Activated CD4-positive, alpha-beta T cell treated with anti-CD3 and anti-CD28 coated beads, Interleukin-2, amount 10 ng/mL, durations not matched to agents 7 days and 5 days (primary cell): ENCODE results near the gene SAMD14. TPM values are rescaled to one million over a fixed set of nuclear protein-coding genes. Genes with fewer than 3 reads are reported as not detected.
A peak's percentile ranks its signal among the peaks of the same experiment; 100 is the strongest.

Source experiments
- CTCF ChIA-PET: fragments of 350-600 bp; sonication (Branson Sonifier 250); formaldehyde crosslinking; loops from one replicate; lab custom pipeline; 2021; ENCODE audit warnings: antibody characterized with exemption; lab: Charles Lee
- POLR2A ChIA-PET: fragments of 350-600 bp; sonication (Branson Sonifier 250); formaldehyde crosslinking; loops from one replicate; lab custom pipeline; 2021; ENCODE audit warnings: antibody characterized with exemption; lab: Charles Lee
- DNase-seq: peaks from one replicate; pipeline ENCODE4 v3.0.0-alpha.2; 2020
- H3K27ac Mint-ChIP-seq: one replicate; pipeline ENCODE4 v1.8.0; 2021; ENCODE audit warnings: mild to moderate bottlenecking, moderate library complexity, mixed read lengths
- H3K27me3 Mint-ChIP-seq: one replicate; pipeline ENCODE4 v1.8.0; 2021; ENCODE audit warnings: mixed read lengths
- H3K36me3 Mint-ChIP-seq: one replicate; pipeline ENCODE4 v1.8.0; 2021; ENCODE audit warnings: low read depth, mixed read lengths
- H3K4me1 Mint-ChIP-seq: one replicate; pipeline ENCODE4 v1.8.0; 2021; ENCODE audit warnings: mixed read lengths
- H3K4me3 Mint-ChIP-seq: one replicate; pipeline ENCODE4 v1.8.0; 2021; ENCODE audit warnings: mild to moderate bottlenecking, moderate library complexity, mixed read lengths
- H3K9me3 Mint-ChIP-seq: one replicate; pipeline ENCODE4 v1.8.0; 2021; ENCODE audit warnings: mixed read lengths
- total RNA-seq, 2 experiments: library from RNA; stranded (reverse); gene quantifications; one replicate each; pipeline ENCODE4 v1.2.3, GENCODE V29; 2021

The SAMD14 gene
- total RNA-seq, 2 experiments from 2014 or later: 0.07 to 0.23 TPM

DNA sequence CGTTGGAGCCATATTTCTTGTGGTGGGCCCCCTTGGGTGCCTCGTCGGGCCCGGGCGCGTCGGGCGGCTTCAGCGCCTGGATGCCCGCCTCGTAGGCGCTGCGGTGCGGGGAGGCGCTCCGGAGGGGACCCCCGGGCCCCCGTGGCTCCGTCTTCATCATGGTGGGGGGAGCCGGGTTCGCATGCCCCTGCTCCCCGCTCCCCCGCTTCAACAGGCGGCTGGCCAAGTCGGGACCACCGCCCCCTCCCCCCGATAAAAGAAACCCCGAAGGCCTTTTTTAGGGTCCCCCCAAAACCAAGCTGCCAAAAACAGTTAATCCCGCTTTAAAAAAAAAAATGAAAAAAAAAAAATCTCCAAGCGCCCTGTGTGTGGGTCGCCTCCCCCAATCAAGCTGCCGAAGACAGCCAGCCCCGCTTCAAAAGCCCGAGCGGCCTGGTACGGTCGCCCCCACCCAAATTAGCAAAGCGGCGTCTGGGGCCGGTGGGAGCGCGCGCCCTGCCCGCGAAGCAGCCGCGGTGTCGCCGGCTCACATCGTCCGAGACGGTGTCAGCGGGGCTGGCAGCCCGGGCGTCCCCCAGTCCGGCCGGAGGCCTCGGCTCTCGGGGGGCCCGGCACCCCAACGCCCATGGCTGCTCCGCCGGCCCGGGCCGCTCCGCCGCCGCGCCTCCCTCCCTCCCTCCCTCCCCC is 20.5 kb upstream of the SAMD14 start, which contains the start of gene PPP1R9B:
TSS of gene PPP1R9B (minus strand) at position 324 of the 687 bp plus-strand sequence. CDS start at position 160, 164 bp downstream.
- no peak for DNase-seq
- H3K4me3 Mint-ChIP-seq: peak within 1 kb of the TSS; percentile 93
- H3K27me3 Mint-ChIP-seq: no peaks in the 10 kb centered on the region
- CTCF ChIA-PET: interaction anchor here (0.5 to 5.3 kb wide), 15 partner anchors 10 to 356 kb away, joined by 3 to 43 read pairs (median 4); partner anchors contain the start of gene LRRC59
- no peaks in the 10 kb centered on the region for H3K9me3 Mint-ChIP-seq
- peaks cover 25% of the 10 kb centered on the region for H3K36me3 Mint-ChIP-seq
- peak within 1 kb of the TSS; percentile 95 for H3K27ac Mint-ChIP-seq
- peaks cover 51% of the 10 kb centered on the region for H3K4me1 Mint-ChIP-seq
- POLR2A ChIA-PET: no interaction called here

DNA sequence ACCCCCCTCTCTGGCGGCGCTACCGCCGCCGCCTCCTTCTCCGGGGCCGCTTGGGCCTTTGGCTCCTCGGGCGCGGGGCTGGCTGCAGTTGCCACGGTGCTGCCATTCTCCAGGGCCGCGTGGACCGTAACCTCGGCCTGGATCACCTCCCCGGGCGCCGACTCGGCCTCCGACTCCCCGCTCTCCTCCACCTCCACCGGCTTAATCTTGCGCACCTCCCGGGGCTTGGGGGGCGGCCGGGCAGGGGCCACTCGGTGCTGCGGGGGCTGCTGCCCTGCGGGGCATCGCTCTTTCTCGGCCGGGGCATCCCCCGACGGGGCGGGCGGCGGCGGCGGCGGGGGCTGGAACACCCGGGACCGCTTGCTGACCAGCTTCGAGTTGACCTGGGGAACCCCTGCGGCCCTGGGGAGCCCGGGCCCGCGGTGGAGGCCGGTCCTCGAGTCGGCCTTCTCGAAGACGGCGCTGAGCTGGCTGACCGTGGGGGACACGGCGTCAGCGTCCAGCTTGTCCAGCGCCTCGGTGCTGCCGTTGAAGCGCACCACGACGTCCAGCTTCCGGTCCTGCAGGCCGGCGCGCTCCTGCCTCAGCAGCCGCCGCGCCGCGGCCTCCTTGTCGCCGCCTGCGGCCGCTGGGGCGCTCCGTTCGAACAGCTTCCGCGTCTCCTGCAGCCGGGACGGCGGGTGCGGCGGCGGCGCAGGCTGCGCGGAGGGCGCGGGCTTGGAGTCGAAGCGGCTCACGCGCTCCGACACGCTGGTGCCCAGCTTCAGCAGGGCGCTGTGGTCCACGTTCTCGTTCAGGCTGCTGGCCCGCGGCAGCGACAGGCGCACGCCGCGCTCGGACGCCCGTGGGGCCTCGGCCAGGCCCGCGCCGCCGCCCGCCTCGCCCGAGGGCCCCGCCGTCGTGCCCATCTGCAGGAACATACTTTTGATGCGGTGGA is 19.7 kb upstream of the SAMD14 start:
- peak; percentile 57 for DNase-seq
- CTCF ChIA-PET: interaction anchor here (0.7 to 5.3 kb wide), 9 partner anchors 9 to 248 kb away, joined by 3 to 43 read pairs (median 5); partner anchors contain the start of gene LRRC59
- H3K36me3 Mint-ChIP-seq: peaks cover 28% of the 10 kb centered on the region
- no peaks in the 10 kb centered on the region for H3K9me3 Mint-ChIP-seq
- peaks cover 49% of the 10 kb centered on the region for H3K4me1 Mint-ChIP-seq
- H3K4me3 Mint-ChIP-seq: peak overlapping the region; percentile 93
- POLR2A ChIA-PET: no interaction called here
- H3K27ac Mint-ChIP-seq: peak overlapping the region; percentile 80
- H3K27me3 Mint-ChIP-seq: no peaks in the 10 kb centered on the region

- no peak for DNase-seq
- H3K4me1 Mint-ChIP-seq: peaks cover 49% of the 10 kb centered on the region
- POLR2A ChIA-PET: no interaction called here
- H3K27ac Mint-ChIP-seq: peak overlapping the region; percentile 80
- CTCF ChIA-PET: interaction anchor here (5.3 kb wide), 1 partner anchor 9 kb away, joined by 40 read pairs; no protein-coding TSS in a partner anchor
- H3K9me3 Mint-ChIP-seq: no peaks in the 10 kb centered on the region
- no peaks in the 10 kb centered on the region for H3K27me3 Mint-ChIP-seq
- H3K36me3 Mint-ChIP-seq: peaks cover 34% of the 10 kb centered on the region
- H3K4me3 Mint-ChIP-seq: peak overlapping the region; percentile 93
Observed at GRCh38 chr17:50149091-50149416, 19.1 kb upstream of the SAMD14 start.

GRCh38 chr17:50148226-50149090 is 18.5 kb upstream of the SAMD14 start:
- POLR2A ChIA-PET: no interaction called here
- peak; percentile 54 for DNase-seq
- no peaks in the 10 kb centered on the region for H3K27me3 Mint-ChIP-seq
- H3K36me3 Mint-ChIP-seq: peaks cover 40% of the 10 kb centered on the region
- peaks cover 54% of the 10 kb centered on the region for H3K4me1 Mint-ChIP-seq
- CTCF ChIA-PET: interaction anchor here (0.6 to 1.6 kb wide), 7 partner anchors 10 to 168 kb away, joined by 3 to 9 read pairs (median 4); no protein-coding TSS in a partner anchor
- no peaks in the 10 kb centered on the region for H3K9me3 Mint-ChIP-seq
- peak overlapping the region; percentile 93 for H3K4me3 Mint-ChIP-seq
- H3K27ac Mint-ChIP-seq: peak overlapping the region; percentile 67

DNA sequence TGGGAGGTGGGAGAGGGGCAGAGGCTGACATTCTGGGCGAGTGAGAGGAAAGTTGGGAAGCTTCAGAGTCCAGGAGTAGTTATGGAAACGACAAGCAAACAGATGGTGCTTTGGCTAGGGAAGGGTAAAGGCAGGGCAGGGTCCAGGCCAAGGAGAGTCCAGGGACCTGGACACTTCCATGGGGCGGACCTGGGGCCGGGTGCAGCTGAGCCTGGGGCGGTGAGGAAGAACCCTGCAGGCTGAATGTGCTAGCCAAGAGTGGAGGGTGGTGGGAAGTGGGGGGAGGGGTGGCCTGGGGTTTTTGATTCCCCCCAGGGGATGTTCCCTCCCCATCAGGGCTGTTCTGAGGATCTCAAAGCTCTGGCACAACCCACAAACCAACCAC is 17.9 kb upstream of the SAMD14 start:
- Mint-ChIP-seq H3K9me3 (no peaks in the 10 kb centered on the region), H3K4me1 (peaks cover 59% of the 10 kb centered on the region), H3K27ac (peak overlapping the region; percentile 67), H3K4me3 (peak overlapping the region; percentile 93), H3K27me3 (no peaks in the 10 kb centered on the region), H3K36me3 (peaks cover 44% of the 10 kb centered on the region)
- DNase-seq: no peak
- ChIA-PET POLR2A (no interaction called here), CTCF (interaction anchor here (0.6 to 1.7 kb wide), 9 partner anchors 9 to 167 kb away, joined by 3 to 9 read pairs (median 4); partner anchors contain the start of gene SAMD14)

DNA sequence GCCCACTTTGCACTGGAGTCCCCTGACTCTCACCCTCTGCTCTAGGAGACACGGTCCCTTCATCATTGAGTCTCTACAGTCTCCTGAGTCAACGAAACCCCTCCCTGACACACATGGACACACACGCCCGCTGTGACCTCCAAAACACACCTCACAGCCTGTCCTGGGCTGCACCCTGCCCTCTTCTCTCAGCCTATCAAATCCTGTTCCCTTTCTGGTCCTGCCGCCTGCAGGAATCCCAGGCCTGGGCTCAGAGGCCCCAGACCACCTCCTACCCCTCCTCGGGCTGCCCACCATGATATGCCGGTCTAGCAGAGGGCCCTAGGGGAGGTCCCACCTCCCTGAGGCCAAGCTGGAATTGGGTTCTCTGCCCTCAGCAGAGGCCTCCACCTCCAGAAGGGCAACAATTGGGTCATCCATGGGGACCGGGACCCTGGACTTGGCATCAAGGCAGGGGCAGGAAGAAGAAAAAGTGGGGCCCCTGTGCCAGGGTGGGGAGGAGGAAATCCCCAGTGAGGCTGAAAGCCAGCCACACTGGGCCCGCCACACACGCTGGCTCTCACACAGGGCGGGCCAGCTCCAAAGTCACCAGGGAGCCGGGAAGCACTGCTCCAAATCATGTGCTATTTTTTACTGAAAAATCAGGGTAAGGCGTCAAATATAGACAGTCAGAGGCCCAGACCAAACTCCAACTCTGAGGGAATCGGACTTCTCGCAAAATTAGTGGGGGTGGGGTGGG is 17.1 kb upstream of the SAMD14 start:
- H3K9me3 Mint-ChIP-seq: no peaks in the 10 kb centered on the region
- H3K36me3 Mint-ChIP-seq: peaks cover 51% of the 10 kb centered on the region
- H3K4me1 Mint-ChIP-seq: peaks cover 62% of the 10 kb centered on the region
- ChIA-PET CTCF (interaction anchor here (0.9 to 3.0 kb wide), 10 partner anchors 8 to 60 kb away, joined by 3 to 18 read pairs (median 4); partner anchors contain the start of gene SAMD14), POLR2A (interaction anchor here (0.6 kb wide), 1 partner anchor 17 kb away, joined by 5 read pairs; no protein-coding TSS in a partner anchor)
- peak overlapping the region; percentile 93 for H3K4me3 Mint-ChIP-seq
- no peaks in the 10 kb centered on the region for H3K27me3 Mint-ChIP-seq
- H3K27ac Mint-ChIP-seq: peak overlapping the region; percentile 87
- no peak for DNase-seq

- ChIA-PET CTCF (interaction anchor here (0.9 to 3.0 kb wide), 9 partner anchors 9 to 58 kb away, joined by 3 to 18 read pairs (median 4); partner anchors contain the start of gene SAMD14), POLR2A (interaction anchor here (0.6 kb wide), 1 partner anchor 16 kb away, joined by 5 read pairs; no protein-coding TSS in a partner anchor)
- peaks cover 58% of the 10 kb centered on the region for H3K36me3 Mint-ChIP-seq
- H3K9me3 Mint-ChIP-seq: no peaks in the 10 kb centered on the region
- H3K4me1 Mint-ChIP-seq: peaks cover 63% of the 10 kb centered on the region
- H3K4me3 Mint-ChIP-seq: peak overlapping the region; percentile 93
- peak overlapping the region; percentile 87 for H3K27ac Mint-ChIP-seq
- H3K27me3 Mint-ChIP-seq: no peaks in the 10 kb centered on the region
- no peak for DNase-seq
Observed at GRCh38 chr17:50146230-50146926, 16.4 kb upstream of the SAMD14 start.

- Mint-ChIP-seq H3K4me1 (peaks cover 69% of the 10 kb centered on the region), H3K4me3 (peak overlapping the region; percentile 13), H3K27ac (no peak overlapping the region), H3K36me3 (peaks cover 65% of the 10 kb centered on the region), H3K9me3 (no peaks in the 10 kb centered on the region), H3K27me3 (no peaks in the 10 kb centered on the region)
- CTCF ChIA-PET: interaction anchor here (0.9 to 3.0 kb wide), 9 partner anchors 9 to 57 kb away, joined by 3 to 18 read pairs (median 4); partner anchors contain the start of gene PDK2
- POLR2A ChIA-PET: no interaction called here
- no peak for DNase-seq
Observed at GRCh38 chr17:50145532-50146229, 15.7 kb upstream of the SAMD14 start.

DNA sequence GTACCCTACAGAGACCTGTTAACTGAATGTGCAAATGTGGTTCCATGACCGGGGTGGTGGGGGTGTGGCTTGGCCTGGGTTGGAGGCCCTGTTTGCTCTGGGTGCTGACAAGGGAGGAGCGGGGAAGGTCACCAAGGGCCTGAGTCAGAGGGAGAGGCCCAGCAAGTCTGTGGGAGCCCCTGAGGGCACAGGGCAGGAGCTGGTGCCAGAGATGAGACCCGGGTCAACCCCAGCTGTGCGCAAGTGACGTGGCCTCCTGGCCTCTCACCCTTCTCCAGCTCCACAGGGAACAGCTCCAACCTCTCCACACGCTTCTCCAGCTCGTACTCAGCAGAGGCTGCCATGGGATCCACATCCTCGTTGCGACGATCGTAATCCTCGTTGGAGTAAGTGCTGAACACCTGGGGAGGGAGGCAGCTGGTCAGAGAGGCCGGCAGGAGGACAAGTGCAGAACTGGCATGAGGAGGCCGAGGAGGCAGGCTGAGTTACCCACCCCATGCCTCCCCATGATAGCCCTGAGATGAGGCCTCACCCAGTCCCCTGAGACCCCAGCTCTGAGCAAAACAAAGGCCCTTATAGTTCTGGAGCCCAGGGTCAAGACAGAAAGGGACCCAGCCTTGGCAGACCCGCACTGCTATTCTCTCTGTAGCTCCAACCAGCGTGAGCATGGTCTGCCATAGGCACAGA is 15.0 kb upstream of the SAMD14 start:
- Mint-ChIP-seq H3K36me3 (peaks cover 72% of the 10 kb centered on the region), H3K27ac (no peak overlapping the region), H3K4me3 (peak overlapping the region; percentile 13), H3K4me1 (peaks cover 76% of the 10 kb centered on the region), H3K9me3 (no peaks in the 10 kb centered on the region), H3K27me3 (no peaks in the 10 kb centered on the region)
- DNase-seq: no peak
- CTCF ChIA-PET: interaction anchor here (1.3 to 3.0 kb wide), 6 partner anchors 9 to 51 kb away, joined by 3 to 18 read pairs (median 4); partner anchors contain the start of gene PDK2
- POLR2A ChIA-PET: no interaction called here

DNA sequence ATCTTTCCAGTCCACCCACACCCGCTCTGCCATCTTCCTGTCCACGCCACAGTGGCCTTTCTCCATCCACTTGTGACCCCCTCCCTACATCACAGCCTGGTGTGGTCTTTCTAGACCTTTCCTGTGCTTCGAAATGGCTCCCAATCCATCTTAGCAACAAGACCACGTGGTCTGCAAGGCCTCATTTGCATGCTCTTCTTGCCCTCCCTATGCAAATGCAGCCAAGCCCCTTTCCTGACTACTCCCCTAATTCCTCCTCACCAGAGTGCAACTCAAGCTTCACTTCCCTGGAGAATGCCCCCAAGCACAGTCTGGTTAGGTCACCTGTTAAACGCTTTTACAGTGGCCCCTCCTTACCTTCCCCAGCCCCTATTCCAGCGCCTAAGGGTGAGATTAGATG is 14.4 kb upstream of the SAMD14 start:
- Mint-ChIP-seq H3K27ac (peak overlapping the region; percentile 27), H3K4me3 (no peak overlapping the region), H3K36me3 (peaks cover 78% of the 10 kb centered on the region), H3K4me1 (peaks cover 82% of the 10 kb centered on the region), H3K27me3 (no peaks in the 10 kb centered on the region), H3K9me3 (no peaks in the 10 kb centered on the region)
- POLR2A ChIA-PET: no interaction called here
- CTCF ChIA-PET: interaction anchor here (1.4 to 1.9 kb wide), 3 partner anchors 8 to 27 kb away, joined by 4 read pairs; no protein-coding TSS in a partner anchor
- no peak for DNase-seq
